GM12874 (cell line): Measurements from ENCODE around the gene AKR7A3.

Experiments
- CTCF ChIP-seq: IDR thresholded peaks from 2 replicates; pipeline ENCODE4 v1.5.1; 2011; ENCODE audit warnings: low read depth, mild to moderate bottlenecking, control low read depth, low read length, moderate library complexity; ENCODE audit not compliant: insufficient read depth

Gene AKR7A3

GRCh38 chr1:19305880-19306279, 17.3 kb upstream of the AKR7A3 start:
- no peak for TF ChIP-seq CTCF

- no peak for TF ChIP-seq CTCF
Observed at GRCh38 chr1:19300211-19300610, 11.6 kb upstream of the AKR7A3 start.

GRCh38 chr1:19294638-19295037, 6.1 kb upstream of the AKR7A3 start:
- no peak for TF ChIP-seq CTCF

- no peak for TF ChIP-seq CTCF
Observed at GRCh38 chr1:19289244-19289643, 674 bp upstream of the AKR7A3 start.

GRCh38 chr1:19287436-19288185, 959 bp downstream of the AKR7A3 start:
- TF ChIP-seq CTCF, result no peak

- no peak for TF ChIP-seq CTCF
Observed at GRCh38 chr1:19284881-19285280, 3.7 kb downstream of the AKR7A3 start.

- no peak for TF ChIP-seq CTCF
Observed at GRCh38 chr1:19283891-19284290, 4.7 kb downstream of the AKR7A3 start.
